GM20000 (cell line): ENCODE measurements around the gene ARL2BP.
A peak's percentile ranks its signal among the peaks of the same experiment; 100 is the strongest.
"Not testable (repeated sequence)": the region's sequence is repeated elsewhere in the genome, so short reads cannot be mapped to it uniquely, and the experiment has no call there.

ENCODE experiments used
- DNase-seq: peaks from one replicate; pipeline ENCODE4 v3.0.0; 2012; ENCODE audit warnings: low spot score
- TF ChIP-seq, protein P1 (sequence below): IDR thresholded peaks from 2 replicates; pipeline ENCODE4 v1.5.1; 2012; ENCODE audit warnings: mild to moderate bottlenecking, control low read depth; ENCODE audit errors: extremely low read depth, missing control alignments

The ARL2BP gene

DNA sequence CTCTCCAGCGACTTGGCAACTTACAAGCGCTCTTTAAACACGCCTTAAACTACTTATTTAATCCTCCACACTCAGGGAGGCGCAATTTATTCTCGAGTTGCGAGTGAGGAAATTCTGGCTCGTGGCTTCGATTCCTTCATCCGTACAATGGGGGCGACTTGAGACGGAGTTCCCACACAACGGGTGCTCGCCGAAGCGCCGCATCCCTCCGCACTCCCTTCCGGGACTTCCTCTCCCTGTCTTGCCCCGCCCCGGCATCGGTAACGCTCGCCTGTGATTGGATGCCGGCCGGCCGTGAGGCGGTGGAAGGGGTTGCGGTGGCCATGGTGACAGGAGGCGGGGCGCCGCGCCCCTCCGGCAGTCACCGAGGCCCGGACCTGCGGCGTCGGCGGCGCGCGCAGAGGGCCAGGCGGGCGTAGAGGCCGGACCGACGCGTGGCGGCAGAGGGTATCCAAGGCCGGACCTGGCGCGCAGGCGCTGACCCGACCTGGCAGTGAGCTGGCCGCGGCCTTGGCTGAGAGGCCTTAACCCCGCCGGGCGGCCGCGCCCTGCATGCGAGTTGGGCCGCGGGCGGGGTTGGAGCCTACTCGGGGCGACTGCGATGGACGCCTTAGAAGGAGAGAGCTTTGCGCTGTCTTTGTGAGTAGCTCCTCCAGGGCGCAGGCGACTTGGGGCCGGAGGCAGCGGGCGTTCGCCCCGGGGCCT lies at the start of gene ARL2BP:
Gene ARL2BP (plus strand): TSS at position 493 of the 705 bp plus-strand sequence. CDS start 109 bp downstream, at position 602.
- TF ChIP-seq, protein P1, sequence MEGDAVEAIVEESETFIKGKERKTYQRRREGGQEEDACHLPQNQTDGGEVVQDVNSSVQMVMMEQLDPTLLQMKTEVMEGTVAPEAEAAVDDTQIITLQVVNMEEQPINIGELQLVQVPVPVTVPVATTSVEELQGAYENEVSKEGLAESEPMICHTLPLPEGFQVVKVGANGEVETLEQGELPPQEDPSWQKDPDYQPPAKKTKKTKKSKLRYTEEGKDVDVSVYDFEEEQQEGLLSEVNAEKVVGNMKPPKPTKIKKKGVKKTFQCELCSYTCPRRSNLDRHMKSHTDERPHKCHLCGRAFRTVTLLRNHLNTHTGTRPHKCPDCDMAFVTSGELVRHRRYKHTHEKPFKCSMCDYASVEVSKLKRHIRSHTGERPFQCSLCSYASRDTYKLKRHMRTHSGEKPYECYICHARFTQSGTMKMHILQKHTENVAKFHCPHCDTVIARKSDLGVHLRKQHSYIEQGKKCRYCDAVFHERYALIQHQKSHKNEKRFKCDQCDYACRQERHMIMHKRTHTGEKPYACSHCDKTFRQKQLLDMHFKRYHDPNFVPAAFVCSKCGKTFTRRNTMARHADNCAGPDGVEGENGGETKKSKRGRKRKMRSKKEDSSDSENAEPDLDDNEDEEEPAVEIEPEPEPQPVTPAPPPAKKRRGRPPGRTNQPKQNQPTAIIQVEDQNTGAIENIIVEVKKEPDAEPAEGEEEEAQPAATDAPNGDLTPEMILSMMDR = no peak
- peak; percentile 99 for DNase-seq

DNA sequence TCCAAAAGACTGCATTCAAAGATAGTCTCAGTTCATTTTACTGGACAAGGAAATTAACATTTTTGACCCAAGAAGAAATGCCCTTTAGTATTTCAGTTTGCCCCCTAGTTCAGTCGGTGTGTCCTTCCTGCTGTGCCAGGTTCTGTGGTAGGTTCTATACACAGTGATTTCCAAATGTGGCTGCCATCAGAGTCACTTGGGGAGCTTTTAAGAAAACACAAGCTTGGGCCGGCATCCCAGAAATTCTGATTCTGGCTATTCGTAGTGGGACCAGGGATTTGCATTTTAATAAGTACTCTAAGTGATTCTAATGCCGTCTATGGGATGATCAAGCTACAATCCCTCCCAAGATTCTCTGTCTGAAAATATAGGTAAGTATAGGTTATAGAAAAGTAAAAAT lies 48.8 kb upstream of the ARL2BP start:
- DNase-seq = no peak
- TF ChIP-seq, protein P1 = no peak

DNA sequence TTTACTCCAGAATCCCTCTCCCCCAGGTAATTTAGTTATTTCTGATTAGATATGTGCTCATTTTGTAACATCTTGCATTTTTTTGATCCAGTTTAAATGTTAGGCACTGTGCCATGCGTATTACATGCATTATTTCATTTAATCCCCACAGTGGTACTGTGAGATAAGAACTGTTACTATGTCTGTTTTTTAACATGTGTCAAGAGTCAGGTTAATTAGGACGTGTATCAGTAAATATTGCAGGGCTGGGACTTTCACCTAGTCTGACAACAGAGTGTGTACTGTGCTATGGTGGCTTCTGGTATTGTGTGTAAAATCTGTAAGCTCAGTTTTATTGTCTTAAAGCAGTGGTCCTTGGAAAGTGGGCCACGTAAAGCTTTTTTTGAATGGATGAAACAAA lies 48.3 kb upstream of the ARL2BP start:
- DNase-seq = no peak
- TF ChIP-seq, protein P1 = no peak

DNA sequence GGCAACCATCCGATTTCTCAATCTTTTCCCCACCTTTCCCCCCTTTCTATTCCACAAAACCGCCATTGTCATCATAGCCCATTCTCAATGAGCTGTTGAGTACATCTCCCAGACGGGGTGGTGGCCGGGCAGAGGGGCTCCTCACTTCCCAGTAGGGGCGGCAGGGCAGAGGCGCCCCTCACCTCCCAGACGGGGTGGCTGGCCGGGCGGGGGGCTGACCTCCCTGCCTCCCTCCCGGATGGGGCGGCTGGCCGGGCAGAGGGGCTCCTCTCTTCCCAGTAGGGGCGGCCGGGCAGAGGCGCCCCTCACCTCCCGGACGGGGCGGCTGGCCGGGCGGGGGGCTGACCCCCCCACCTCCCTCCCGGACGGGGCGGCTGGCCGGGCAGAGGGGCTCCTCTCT lies 44.7 kb upstream of the ARL2BP start:
- not testable (repeated sequence) for DNase-seq

DNA sequence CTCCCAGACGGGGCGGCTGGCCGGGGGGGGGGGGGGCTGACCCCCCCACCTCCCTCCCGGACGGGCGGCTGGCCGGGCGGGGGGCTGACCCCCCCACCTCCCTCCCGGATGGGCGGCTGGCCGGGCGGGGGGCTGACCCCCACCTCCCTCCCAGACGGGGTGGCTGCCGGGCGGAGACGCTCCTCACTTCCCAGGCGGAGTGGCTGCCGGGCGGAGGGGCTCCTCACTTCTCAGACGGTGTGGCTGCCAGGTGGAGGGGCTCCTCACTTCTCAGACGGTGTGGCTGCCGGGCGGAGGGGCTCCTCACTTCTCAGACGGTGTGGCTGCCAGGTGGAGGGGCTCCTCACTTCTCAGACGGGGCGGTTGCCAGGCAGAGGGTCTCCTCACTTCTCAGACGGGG lies 44.1 kb upstream of the ARL2BP start:
- DNase-seq = not testable (repeated sequence)

DNA sequence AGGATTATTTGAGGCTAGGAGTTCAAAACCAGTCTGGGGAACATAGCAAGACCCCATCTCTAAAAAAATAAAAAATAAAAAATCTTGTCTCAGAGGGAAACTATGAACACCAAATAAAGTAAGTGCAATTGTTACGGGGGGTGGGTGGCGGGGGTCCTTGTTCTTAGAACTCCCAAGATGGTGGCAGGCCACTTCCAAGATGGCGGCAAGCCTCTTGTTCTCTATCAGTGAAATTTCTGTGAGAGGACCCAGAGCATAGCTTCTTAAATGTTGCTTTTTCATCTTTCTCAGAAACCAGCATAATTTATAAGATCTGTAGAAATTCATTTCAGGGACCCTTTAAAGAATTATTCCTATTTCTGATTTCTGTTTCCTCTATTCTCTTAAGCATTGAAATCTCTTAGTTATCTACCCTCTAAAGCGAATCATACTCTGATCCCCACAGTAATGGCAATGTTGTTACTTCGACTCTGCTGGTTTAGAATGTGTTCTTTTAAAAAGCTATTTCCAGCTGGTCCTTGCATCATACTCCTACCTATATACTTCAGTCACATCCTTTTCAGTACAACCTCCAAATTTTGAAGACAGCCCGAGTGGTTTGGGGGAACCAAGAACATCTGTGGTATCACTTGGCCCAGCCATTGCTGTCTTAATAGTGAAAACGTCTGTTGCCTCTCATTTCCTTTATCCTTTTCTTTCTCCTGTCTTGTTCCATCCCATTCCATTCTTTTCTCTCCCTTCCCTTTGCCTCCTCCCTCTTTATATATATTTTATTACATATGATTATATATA lies 42.8 kb upstream of the ARL2BP start:
- DNase-seq = no peak
- TF ChIP-seq, protein P1 = no peak

DNA sequence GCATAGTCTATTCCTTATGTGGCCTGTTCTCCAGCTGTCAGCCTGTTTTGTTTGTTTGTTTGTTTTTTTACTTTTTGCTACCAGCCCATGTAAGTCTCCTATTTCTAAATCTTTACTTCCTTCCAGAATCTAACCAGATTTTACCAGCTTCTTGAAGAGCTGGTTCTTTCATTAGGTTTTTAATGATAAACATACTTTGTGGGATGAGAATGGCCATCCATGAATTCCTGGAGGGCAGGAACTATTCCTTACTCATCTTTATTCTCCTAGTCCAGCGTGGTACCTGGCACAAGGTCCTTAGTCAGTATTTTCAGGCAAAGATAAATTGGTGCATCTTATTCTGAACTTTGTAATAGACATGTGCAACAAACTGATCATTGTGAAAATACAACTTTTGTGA lies 41.6 kb upstream of the ARL2BP start:
- no peak for DNase-seq
- TF ChIP-seq, protein P1 = no peak

DNA sequence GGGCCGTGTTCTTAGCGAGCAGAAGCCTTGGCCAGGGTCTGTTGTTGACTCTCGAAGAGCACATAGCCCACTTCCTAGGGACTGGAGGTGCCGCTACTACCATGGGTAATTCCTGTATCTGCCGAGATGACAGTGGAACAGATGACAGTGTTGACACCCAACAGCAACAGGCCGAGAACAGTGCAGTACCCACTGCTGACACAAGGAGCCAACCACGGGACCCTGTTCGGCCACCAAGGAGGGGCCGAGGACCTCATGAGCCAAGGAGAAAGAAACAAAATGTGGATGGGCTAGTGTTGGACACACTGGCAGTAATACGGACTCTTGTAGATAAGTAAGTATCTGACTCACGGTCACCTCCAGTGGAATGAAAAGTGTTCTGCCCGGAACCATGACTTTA lies 40.4 kb upstream of the ARL2BP start:
- no peak for DNase-seq
- TF ChIP-seq, protein P1 = no peak
